Mesenchymal stem cell (in vitro differentiated cells and primary cell): ENCODE data around the gene DYSF.
A peak's percentile ranks its signal among the peaks of the same experiment; 100 is the strongest.

ENCODE experiments used
- DNase-seq: peaks from one replicate; pipeline ENCODE4 v3.0.0-alpha.2; 2013
- H2AFZ ChIP-seq: one replicate; pipeline ENCODE4 v1.6.1; 2013; ENCODE audit warnings: low read depth, mild to moderate bottlenecking, control low read depth, inconsistent platforms, low read length, moderate library complexity
- H2AK5ac ChIP-seq: 2 replicates; pipeline ENCODE4 v1.6.1; 2013; ENCODE audit warnings: low read length, moderate library complexity, mild to moderate bottlenecking, inconsistent platforms; ENCODE audit not compliant: severe bottlenecking
- H2BK120ac ChIP-seq: one replicate; pipeline ENCODE4 v1.6.1; 2013; ENCODE audit warnings: low read depth, mild to moderate bottlenecking, inconsistent platforms, low read length, moderate library complexity
- H2BK12ac ChIP-seq, 2 experiments: one replicate each; pipeline ENCODE4 v1.6.1; 2013; ENCODE audit warnings: inconsistent platforms in 2 of 2, low read length in 2 of 2, mild to moderate bottlenecking in 2 of 2, moderate library complexity in 2 of 2, control low read depth in 1 of 2
- H2BK15ac ChIP-seq: one replicate; pipeline ENCODE4 v1.6.1; 2013; ENCODE audit warnings: mild to moderate bottlenecking, low read depth, inconsistent platforms; ENCODE audit not compliant: poor library complexity, severe bottlenecking
- H2BK5ac ChIP-seq: 2 replicates; pipeline ENCODE4 v1.6.1; 2013; ENCODE audit warnings: low read depth, mild to moderate bottlenecking, low read length, control low read depth, inconsistent platforms; ENCODE audit not compliant: poor library complexity, severe bottlenecking
- H3K14ac ChIP-seq, 2 experiments: one replicate each; pipeline ENCODE4 v1.6.1; 2013; ENCODE audit warnings: inconsistent platforms in 2 of 2, low read length in 2 of 2, control low read depth in 1 of 2, mild to moderate bottlenecking in 1 of 2, moderate library complexity in 1 of 2
- H3K18ac ChIP-seq, 2 experiments: one replicate each; pipeline ENCODE4 v1.6.1; 2013; ENCODE audit warnings: inconsistent platforms in 2 of 2, low read length in 2 of 2, control low read depth in 1 of 2, low read depth in 1 of 2, mild to moderate bottlenecking in 1 of 2
- H3K23ac ChIP-seq, 2 experiments: one replicate each; pipeline ENCODE4 v1.6.1; 2013; ENCODE audit warnings: inconsistent platforms in 2 of 2, low read length in 2 of 2, mild to moderate bottlenecking in 2 of 2, moderate library complexity in 2 of 2, control low read depth in 1 of 2
- H3K27ac ChIP-seq: 2 replicates; pipeline ENCODE4 v1.5.1; 2013; ENCODE audit warnings: mild to moderate bottlenecking, moderate library complexity, low read length, control low read depth, inconsistent platforms; ENCODE audit not compliant: poor library complexity, severe bottlenecking
- H3K27me3 ChIP-seq, 2 experiments: 2 replicates each; pipeline versions ENCODE4 v1.6.1 to v1.7.0; 2013; ENCODE audit warnings: low read length in 2 of 2, mild to moderate bottlenecking in 2 of 2, moderate library complexity in 2 of 2, control low read depth in 1 of 2, inconsistent platforms in 1 of 2; ENCODE audit not compliant: control insufficient read depth in 1 of 2, insufficient read depth in 1 of 2
- H3K36me3 ChIP-seq, 2 experiments: 2 replicates each; pipeline versions ENCODE4 v1.6.1 to v1.7.0; 2013; ENCODE audit warnings: low read length in 2 of 2, control low read depth in 1 of 2, inconsistent platforms in 1 of 2, low read depth in 1 of 2, mild to moderate bottlenecking in 1 of 2; ENCODE audit not compliant: insufficient read depth in 2 of 2, control insufficient read depth in 1 of 2
- H3K4ac ChIP-seq, 2 experiments: one replicate each; pipeline ENCODE4 v1.6.1; 2013; ENCODE audit warnings: inconsistent platforms in 2 of 2, low read length in 2 of 2, mild to moderate bottlenecking in 2 of 2, moderate library complexity in 2 of 2, control low read depth in 1 of 2, low read depth in 1 of 2
- H3K4me1 ChIP-seq: 2 replicates; pipeline ENCODE4 v1.6.1; 2013; ENCODE audit warnings: low read depth, low read length, control low read depth; ENCODE audit not compliant: control insufficient read depth, insufficient read depth
- H3K4me2 ChIP-seq: 2 replicates; pipeline ENCODE4 v1.6.1; 2013; ENCODE audit warnings: low read length, mild to moderate bottlenecking, inconsistent platforms; ENCODE audit not compliant: poor library complexity, severe bottlenecking
- H3K4me3 ChIP-seq, 2 experiments: 2 replicates each; pipeline versions ENCODE4 v1.5.1 to v1.7.0; 2013; ENCODE audit warnings: low read length in 2 of 2, mild to moderate bottlenecking in 2 of 2, control low read depth in 1 of 2, low read depth in 1 of 2; ENCODE audit not compliant: insufficient read depth in 1 of 2
- H3K79me1 ChIP-seq: replicated peaks from 2 replicates; pipeline ENCODE4 v1.6.1; 2013; ENCODE audit warnings: mild to moderate bottlenecking, control low read depth, low read length, inconsistent platforms; ENCODE audit not compliant: poor library complexity, severe bottlenecking
- H3K9ac ChIP-seq: 2 replicates; pipeline ENCODE4 v1.7.0; 2013; ENCODE audit warnings: mild to moderate bottlenecking, low read length, moderate library complexity
- H3K9me3 ChIP-seq: 2 replicates; pipeline ENCODE4 v1.7.0; 2013; ENCODE audit warnings: mild to moderate bottlenecking, low read length; ENCODE audit not compliant: control insufficient read depth
- H4K8ac ChIP-seq: one replicate; pipeline ENCODE4 v1.6.1; 2013; ENCODE audit warnings: inconsistent platforms, mild to moderate bottlenecking, low read length, moderate library complexity
- H4K91ac ChIP-seq: one replicate; pipeline ENCODE4 v1.6.1; 2013; ENCODE audit warnings: mild to moderate bottlenecking, low read length, inconsistent platforms
- WGBS: methylation state at CpG from one replicate; pipeline ENCODE4 v1.1.7; 2013; ENCODE audit warnings: mixed read lengths; 5-methylcytosine and 5-hydroxymethylcytosine counted together

Gene DYSF

DNA sequence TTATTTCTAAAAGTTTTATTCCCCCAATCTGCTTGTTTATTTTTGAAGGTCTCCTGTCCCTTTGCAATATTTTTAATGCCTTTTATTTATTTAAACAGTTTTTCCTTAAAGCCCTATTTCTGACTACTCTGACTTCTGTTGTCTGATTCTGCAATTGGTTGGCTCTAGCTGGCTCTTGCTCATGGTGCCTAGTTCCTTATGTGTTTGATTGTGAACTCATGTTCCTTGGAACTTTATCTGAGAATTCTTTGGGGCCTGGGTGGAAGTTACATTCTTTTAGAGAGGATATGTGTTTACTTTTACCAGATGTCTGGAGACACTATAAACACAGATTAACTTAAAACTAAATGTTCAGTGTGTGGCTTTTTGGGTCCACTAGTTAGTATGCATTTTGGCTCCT is 175.9 kb downstream of the DYSF start:
- H3K4me1 ChIP-seq = peaks cover 9% of the 10 kb centered on the region
- H3K18ac ChIP-seq = no peak overlapping the region
- no peak overlapping the region for H3K27ac ChIP-seq
- peak; percentile 59 for DNase-seq
- H3K27me3 ChIP-seq = peaks cover 0 to 13% of the 10 kb centered on the region in 2 experiments
- H3K4ac ChIP-seq = no peak overlapping the region
- no peak overlapping the region for H3K4me2 ChIP-seq
- no peak overlapping the region for H3K4me3 ChIP-seq
- H2BK5ac ChIP-seq = no peak overlapping the region
- peaks cover 9% of the 10 kb centered on the region for H3K79me1 ChIP-seq
- no peaks in the 10 kb centered on the region for H3K9me3 ChIP-seq
- H3K23ac ChIP-seq = no peak overlapping the region
- H2BK12ac ChIP-seq = no peak overlapping the region
- no peak overlapping the region for H2AK5ac ChIP-seq
- no peak overlapping the region for H3K14ac ChIP-seq
- H4K8ac ChIP-seq = no peak overlapping the region
- H2AFZ ChIP-seq = no peak overlapping the region
- H3K36me3 ChIP-seq = peaks cover 0 to 3% of the 10 kb centered on the region in 2 experiments
- H4K91ac ChIP-seq = no peak overlapping the region
- H2BK120ac ChIP-seq = no peak overlapping the region
- no peak overlapping the region for H2BK15ac ChIP-seq
- no peak overlapping the region for H3K9ac ChIP-seq

DNA sequence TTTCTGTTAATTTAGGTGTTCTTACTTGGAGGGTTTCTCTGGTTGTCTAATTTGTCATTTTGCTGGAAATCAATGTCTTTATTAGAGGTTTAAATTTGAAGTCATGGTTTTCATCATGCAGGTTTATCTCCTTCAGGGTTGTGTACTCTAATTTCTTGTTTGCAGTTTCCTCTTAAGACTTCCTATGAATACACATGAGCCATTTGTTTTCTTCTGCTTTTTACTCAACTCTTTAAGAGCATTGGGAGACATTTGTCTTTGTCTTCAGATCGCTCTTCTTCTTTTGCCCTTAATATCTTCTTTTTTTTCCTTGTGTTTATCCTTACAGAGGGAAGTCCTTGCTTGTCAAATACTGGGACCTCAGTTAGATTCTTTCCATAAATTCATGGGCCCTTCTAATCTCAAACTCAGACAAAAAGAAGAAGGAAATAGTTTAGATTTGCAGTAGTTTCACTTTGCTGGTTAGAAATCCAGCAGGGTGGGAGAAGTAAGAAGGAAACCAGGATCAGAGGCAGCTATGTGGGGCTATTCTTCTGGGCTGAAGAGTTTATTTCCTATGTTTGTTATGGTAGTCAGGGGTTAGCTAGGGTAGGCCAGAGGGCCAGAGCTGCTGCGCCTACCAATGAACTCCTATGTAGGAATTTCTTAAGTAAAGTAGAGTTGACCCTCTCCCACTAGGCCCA is 176.6 kb downstream of the DYSF start:
- no peak overlapping the region for H3K23ac ChIP-seq
- H3K4me2 ChIP-seq = no peak overlapping the region
- H3K36me3 ChIP-seq = peaks cover 0 to 5% of the 10 kb centered on the region in 2 experiments
- H3K4ac ChIP-seq = peak overlapping the region in 1 of 2 experiments; percentile 2
- H2BK120ac ChIP-seq = peak overlapping the region; percentile 58
- no peak overlapping the region for H2AFZ ChIP-seq
- peak overlapping the region in 1 of 2 experiments; percentile 39 for H2BK12ac ChIP-seq
- no peak overlapping the region for H3K9ac ChIP-seq
- H3K79me1 ChIP-seq = peaks cover 13% of the 10 kb centered on the region
- no peak overlapping the region for H3K14ac ChIP-seq
- H3K9me3 ChIP-seq = no peaks in the 10 kb centered on the region
- peak overlapping the region in 1 of 2 experiments; percentile 66 for H3K18ac ChIP-seq
- peaks cover 11% of the 10 kb centered on the region for H3K4me1 ChIP-seq
- no peak overlapping the region for H4K91ac ChIP-seq
- no peak overlapping the region for H2BK15ac ChIP-seq
- peaks cover 0 to 13% of the 10 kb centered on the region in 2 experiments for H3K27me3 ChIP-seq
- H4K8ac ChIP-seq = no peak overlapping the region
- H3K27ac ChIP-seq = peak overlapping the region; percentile 34
- WGBS = 76% methylated on average over 2 of the region's 2 CpGs
- no peak overlapping the region for H3K4me3 ChIP-seq
- H2BK5ac ChIP-seq = no peak overlapping the region
- DNase-seq = peak; percentile 24
- H2AK5ac ChIP-seq = peak overlapping the region; percentile 31

DNA sequence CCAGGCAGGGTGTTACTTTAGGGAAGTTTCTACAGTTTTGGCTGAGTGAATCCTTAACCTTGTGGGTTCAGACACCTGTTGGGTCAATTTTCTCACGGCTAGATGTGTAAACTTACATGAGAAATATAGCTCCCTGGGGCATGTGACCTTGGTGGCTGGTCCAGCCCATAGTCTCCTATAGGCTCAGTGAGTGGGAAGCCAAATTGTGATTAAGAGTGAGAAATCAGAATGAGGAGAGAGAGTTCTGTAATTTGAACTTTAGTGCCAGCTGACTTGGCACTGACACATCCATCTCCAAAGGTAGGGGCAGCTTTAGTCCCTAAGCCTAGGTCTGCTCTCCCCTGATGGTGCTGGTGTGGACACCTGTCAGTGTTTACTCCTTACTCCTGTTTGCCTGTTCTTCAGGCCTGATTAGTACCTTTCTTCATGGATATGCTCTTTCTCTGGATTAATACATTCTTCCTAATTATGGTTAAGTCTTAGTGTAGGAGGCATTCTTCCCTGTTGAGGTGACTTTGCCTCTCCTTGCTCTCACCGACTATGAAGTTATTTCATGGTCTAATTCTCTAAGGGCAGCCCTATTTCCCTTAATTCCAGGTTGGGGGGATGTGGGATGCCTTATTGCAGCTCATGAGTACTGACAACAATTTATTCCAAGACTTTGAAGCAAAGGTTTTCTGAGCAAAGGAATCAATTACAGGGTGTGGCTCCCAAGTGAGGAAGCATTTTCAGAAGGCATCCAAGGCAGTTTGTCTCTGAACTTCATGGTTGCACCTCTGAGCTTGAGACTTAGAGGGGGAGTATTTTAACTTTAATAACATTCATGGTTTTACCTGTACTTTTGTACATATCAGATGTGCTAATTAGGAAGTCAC is 177.3 kb downstream of the DYSF start:
- Histone ChIP-seq H3K36me3 (peaks cover 0 to 6% of the 10 kb centered on the region in 2 experiments), H3K27me3 (peaks cover 0 to 13% of the 10 kb centered on the region in 2 experiments), H3K4me1 (peaks cover 11% of the 10 kb centered on the region), H2AK5ac (peak overlapping the region; percentile 91), H3K9ac (no peak overlapping the region), H3K23ac (no peak overlapping the region), H2BK15ac (no peak overlapping the region), H3K27ac (peak overlapping the region; percentile 34), H3K9me3 (no peaks in the 10 kb centered on the region), H2AFZ (no peak overlapping the region), H3K4me2 (no peak overlapping the region), H2BK5ac (no peak overlapping the region), H3K18ac (peak overlapping the region; percentile 2 to 66), H4K91ac (no peak overlapping the region), H3K4ac (peak overlapping the region in 1 of 2 experiments; percentile 2), H3K14ac (no peak overlapping the region), H3K4me3 (no peak overlapping the region), H4K8ac (no peak overlapping the region), H3K79me1 (peaks cover 14% of the 10 kb centered on the region), H2BK12ac (peak overlapping the region in 1 of 2 experiments; percentile 39), H2BK120ac (peak overlapping the region; percentile 58)
- DNase-seq = no peak
- WGBS = 59% methylated on average over 1 of the region's 2 CpGs

DNA sequence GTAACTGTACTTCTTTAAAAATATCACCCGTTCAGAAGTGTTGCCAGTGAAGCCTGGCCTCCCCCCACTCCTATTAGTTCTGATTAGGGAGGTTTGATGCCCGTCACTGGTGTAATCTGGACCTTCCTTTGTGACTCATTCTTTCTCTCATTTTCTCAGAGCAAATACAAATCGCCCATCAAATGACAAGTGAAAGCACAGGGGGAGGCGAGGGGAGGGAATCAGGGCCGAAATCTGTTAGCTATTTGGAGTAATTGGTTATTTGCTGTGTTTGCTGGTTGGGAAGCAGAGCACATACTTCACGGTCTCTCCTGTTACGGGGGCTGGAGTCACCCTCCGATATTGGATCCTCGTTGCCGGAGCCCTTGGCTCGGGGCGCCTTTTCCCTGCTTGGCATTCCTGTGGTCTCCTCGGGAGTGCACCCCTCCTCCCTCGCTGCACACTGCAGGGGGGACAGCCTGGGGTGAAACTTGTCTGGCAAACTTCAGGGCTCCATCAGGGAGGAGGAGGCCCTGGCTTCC is 178.1 kb downstream of the DYSF start:
- peaks cover 0 to 12% of the 10 kb centered on the region in 2 experiments for H3K36me3 ChIP-seq
- H3K9me3 ChIP-seq = no peaks in the 10 kb centered on the region
- H4K91ac ChIP-seq = no peak overlapping the region
- H3K23ac ChIP-seq = no peak overlapping the region
- peak overlapping the region in 1 of 2 experiments; percentile 35 for H3K4me3 ChIP-seq
- H3K79me1 ChIP-seq = peaks cover 20% of the 10 kb centered on the region
- no peak overlapping the region for H2AFZ ChIP-seq
- H3K9ac ChIP-seq = no peak overlapping the region
- no peak for DNase-seq
- peaks cover 11% of the 10 kb centered on the region for H3K4me1 ChIP-seq
- H2BK15ac ChIP-seq = no peak overlapping the region
- peaks cover 0 to 20% of the 10 kb centered on the region in 2 experiments for H3K27me3 ChIP-seq
- H2BK5ac ChIP-seq = no peak overlapping the region
- no peak overlapping the region for H2AK5ac ChIP-seq
- peak overlapping the region; percentile 62 for H3K27ac ChIP-seq
- H3K18ac ChIP-seq = no peak overlapping the region
- H3K14ac ChIP-seq = no peak overlapping the region
- H4K8ac ChIP-seq = no peak overlapping the region
- H2BK120ac ChIP-seq = no peak overlapping the region
- WGBS = 80% methylated on average over 14 of the region's 14 CpGs
- H3K4ac ChIP-seq = no peak overlapping the region
- H2BK12ac ChIP-seq = no peak overlapping the region
- peak overlapping the region; percentile 42 for H3K4me2 ChIP-seq
